Ishikawa (cell line): ENCODE data around the gene SYNCRIP.

Experiments used
- CREB1 ChIP-seq: IDR thresholded peaks from 2 replicates; pipeline ENCODE4 v1.6.1; 2012; ENCODE audit warnings: low read depth
- EGR1 ChIP-seq: IDR thresholded peaks from 2 replicates; pipeline ENCODE4 v1.6.1; 2012
- EP300 ChIP-seq: IDR thresholded peaks from 2 replicates; pipeline ENCODE4 v1.6.1; 2012; ENCODE audit warnings: borderline replicate concordance
- FOXM1 ChIP-seq: IDR thresholded peaks from 2 replicates; pipeline ENCODE4 v1.6.1; 2012; ENCODE audit warnings: low read depth, borderline replicate concordance
- RAD21 ChIP-seq: IDR thresholded peaks from 2 replicates; pipeline ENCODE4 v1.6.1; 2012; ENCODE audit warnings: low read depth
- TAF1 ChIP-seq: IDR thresholded peaks from 2 replicates; pipeline ENCODE4 v1.6.1; 2012; ENCODE audit warnings: low read depth, mild to moderate bottlenecking
- TEAD4 ChIP-seq: IDR thresholded peaks from 2 replicates; pipeline ENCODE4 v1.6.1; 2012
- YY1 ChIP-seq: IDR thresholded peaks from 2 replicates; pipeline ENCODE4 v1.6.1; 2012; ENCODE audit warnings: low read depth
- ZBTB7A ChIP-seq: IDR thresholded peaks from 2 replicates; pipeline ENCODE4 v1.6.1; 2012; ENCODE audit warnings: low read depth
- TF ChIP-seq, protein P1 (sequence below): IDR thresholded peaks from 2 replicates; pipeline ENCODE4 v1.6.1; 2012
- TF ChIP-seq, protein P2 (sequence below): IDR thresholded peaks from 2 replicates; pipeline ENCODE4 v1.6.1; 2012; ENCODE audit warnings: low read depth, mild to moderate bottlenecking

DNA sequence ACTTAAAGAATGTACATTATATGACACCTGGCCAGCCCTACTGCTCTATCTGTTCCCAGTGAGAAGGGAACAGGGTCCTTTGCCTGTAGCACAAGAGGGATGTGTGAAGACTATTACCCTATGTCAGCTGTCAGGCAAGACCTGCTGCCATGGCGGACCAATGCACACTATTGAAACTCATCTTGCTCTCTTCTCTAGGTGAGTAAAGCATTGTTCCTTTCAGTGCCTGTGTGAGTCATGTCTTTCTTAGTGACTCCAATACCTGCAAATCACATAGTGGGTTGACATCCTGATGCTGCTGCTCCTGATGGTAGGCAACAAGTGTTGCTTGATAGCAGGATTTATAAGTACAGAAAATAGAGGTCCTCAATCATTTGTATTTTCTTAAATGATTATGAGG lies 48.8 kb upstream of the SYNCRIP start:
- TF ChIP-seq, protein P1, sequence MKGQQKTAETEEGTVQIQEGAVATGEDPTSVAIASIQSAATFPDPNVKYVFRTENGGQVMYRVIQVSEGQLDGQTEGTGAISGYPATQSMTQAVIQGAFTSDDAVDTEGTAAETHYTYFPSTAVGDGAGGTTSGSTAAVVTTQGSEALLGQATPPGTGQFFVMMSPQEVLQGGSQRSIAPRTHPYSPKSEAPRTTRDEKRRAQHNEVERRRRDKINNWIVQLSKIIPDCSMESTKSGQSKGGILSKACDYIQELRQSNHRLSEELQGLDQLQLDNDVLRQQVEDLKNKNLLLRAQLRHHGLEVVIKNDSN = no peak
- TF ChIP-seq, protein P2, sequence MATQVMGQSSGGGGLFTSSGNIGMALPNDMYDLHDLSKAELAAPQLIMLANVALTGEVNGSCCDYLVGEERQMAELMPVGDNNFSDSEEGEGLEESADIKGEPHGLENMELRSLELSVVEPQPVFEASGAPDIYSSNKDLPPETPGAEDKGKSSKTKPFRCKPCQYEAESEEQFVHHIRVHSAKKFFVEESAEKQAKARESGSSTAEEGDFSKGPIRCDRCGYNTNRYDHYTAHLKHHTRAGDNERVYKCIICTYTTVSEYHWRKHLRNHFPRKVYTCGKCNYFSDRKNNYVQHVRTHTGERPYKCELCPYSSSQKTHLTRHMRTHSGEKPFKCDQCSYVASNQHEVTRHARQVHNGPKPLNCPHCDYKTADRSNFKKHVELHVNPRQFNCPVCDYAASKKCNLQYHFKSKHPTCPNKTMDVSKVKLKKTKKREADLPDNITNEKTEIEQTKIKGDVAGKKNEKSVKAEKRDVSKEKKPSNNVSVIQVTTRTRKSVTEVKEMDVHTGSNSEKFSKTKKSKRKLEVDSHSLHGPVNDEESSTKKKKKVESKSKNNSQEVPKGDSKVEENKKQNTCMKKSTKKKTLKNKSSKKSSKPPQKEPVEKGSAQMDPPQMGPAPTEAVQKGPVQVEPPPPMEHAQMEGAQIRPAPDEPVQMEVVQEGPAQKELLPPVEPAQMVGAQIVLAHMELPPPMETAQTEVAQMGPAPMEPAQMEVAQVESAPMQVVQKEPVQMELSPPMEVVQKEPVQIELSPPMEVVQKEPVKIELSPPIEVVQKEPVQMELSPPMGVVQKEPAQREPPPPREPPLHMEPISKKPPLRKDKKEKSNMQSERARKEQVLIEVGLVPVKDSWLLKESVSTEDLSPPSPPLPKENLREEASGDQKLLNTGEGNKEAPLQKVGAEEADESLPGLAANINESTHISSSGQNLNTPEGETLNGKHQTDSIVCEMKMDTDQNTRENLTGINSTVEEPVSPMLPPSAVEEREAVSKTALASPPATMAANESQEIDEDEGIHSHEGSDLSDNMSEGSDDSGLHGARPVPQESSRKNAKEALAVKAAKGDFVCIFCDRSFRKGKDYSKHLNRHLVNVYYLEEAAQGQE = no peak
- TF ChIP-seq RAD21 (no peak), TEAD4 (no peak), ZBTB7A (no peak), EGR1 (no peak), EP300 (no peak), CREB1 (no peak), YY1 (no peak), FOXM1 (no peak), TAF1 (no peak)
